ENCODE results near the gene ZSCAN21. TPM values are rescaled to one million over a fixed set of nuclear protein-coding genes. Genes with fewer than 3 reads are reported as not detected.

ZSCAN21 gene
- total and polyA plus RNA-seq, 4 donors: 10.3 to 27.7 (median 19.2) TPM

DNA sequence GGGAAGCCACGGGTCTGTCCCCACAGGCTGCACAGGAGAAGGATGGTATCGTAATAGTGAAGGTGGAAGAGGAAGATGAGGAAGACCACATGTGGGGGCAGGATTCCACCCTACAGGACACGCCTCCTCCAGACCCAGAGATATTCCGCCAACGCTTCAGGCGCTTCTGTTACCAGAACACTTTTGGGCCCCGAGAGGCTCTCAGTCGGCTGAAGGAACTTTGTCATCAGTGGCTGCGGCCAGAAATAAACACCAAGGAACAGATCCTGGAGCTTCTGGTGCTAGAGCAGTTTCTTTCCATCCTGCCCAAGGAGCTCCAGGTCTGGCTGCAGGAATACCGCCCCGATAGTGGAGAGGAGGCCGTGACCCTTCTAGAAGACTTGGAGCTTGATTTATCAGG, 26.0 kb upstream of the ZSCAN21 start:
- peaks cover 56% of the 10 kb centered on the region for H3K36me3 ChIP-seq (ENCODE audit: control insufficient read depth, insufficient read depth, low read length)
- H3K4me1 ChIP-seq (ENCODE audit: control insufficient read depth, insufficient read depth, low read length): no peaks in the 10 kb centered on the region
- DNase-seq (ENCODE audit: low read depth in 4 of 6, low spot score in 6 of 6): no peak
- no peak overlapping the region for H3K4me3 ChIP-seq (ENCODE audit: low read depth, low read length)
- WGBS (ENCODE audit: insufficient coverage): 97% methylated on average over 11 of the region's 12 CpGs
- no peaks in the 10 kb centered on the region for H3K27me3 ChIP-seq (ENCODE audit: control insufficient read depth, insufficient read depth, low read length)
- no peaks in the 10 kb centered on the region for H3K9me3 ChIP-seq (ENCODE audit: control insufficient read depth, insufficient read depth, low read length)
- H3K27ac ChIP-seq (ENCODE audit: low read depth, low read length): no peak overlapping the region

GRCh38 chr7:100024020-100024619, 25.5 kb upstream of the ZSCAN21 start:
- Histone ChIP-seq H3K9me3 (ENCODE audit: control insufficient read depth, insufficient read depth, low read length) (no peaks in the 10 kb centered on the region), H3K27me3 (ENCODE audit: control insufficient read depth, insufficient read depth, low read length) (no peaks in the 10 kb centered on the region), H3K4me3 (ENCODE audit: low read depth, low read length) (no peak overlapping the region), H3K4me1 (ENCODE audit: control insufficient read depth, insufficient read depth, low read length) (no peaks in the 10 kb centered on the region), H3K36me3 (ENCODE audit: control insufficient read depth, insufficient read depth, low read length) (peaks cover 62% of the 10 kb centered on the region), H3K27ac (ENCODE audit: low read depth, low read length) (no peak overlapping the region)
- DNase-seq (ENCODE audit: low read depth in 4 of 6, low spot score in 6 of 6): no peak
- 100% methylated on average over 2 of the region's 12 CpGs for WGBS (ENCODE audit: insufficient coverage)

DNA sequence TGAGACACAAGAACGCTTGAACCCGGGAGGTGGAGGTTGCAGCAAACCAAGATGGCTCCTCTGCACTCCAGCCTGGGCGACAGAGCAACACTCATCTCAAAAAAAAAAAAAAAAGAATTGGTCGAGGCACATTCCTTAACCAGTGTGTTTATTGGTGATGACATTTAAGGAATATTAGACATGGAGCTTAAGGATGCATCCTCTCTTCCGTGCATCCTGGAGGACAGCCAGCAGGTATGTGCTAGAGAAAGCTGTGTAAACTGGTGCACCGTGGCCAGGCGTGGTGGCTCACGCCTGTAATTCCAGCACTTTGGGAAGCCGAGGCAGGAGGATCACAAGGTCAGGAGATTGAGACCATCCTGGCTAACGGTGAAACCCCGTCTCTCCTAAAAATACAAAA, 22.4 kb upstream of the ZSCAN21 start:
- Histone ChIP-seq H3K9me3 (ENCODE audit: control insufficient read depth, insufficient read depth, low read length) (no peaks in the 10 kb centered on the region), H3K4me1 (ENCODE audit: control insufficient read depth, insufficient read depth, low read length) (no peaks in the 10 kb centered on the region), H3K27me3 (ENCODE audit: control insufficient read depth, insufficient read depth, low read length) (no peaks in the 10 kb centered on the region), H3K36me3 (ENCODE audit: control insufficient read depth, insufficient read depth, low read length) (peaks cover 79% of the 10 kb centered on the region), H3K4me3 (ENCODE audit: low read depth, low read length) (no peak overlapping the region), H3K27ac (ENCODE audit: low read depth, low read length) (no peak overlapping the region)
- 94% methylated on average over 10 of the region's 11 CpGs for WGBS (ENCODE audit: insufficient coverage)
- DNase-seq (ENCODE audit: low read depth in 4 of 6, low spot score in 6 of 6): no peak

DNA sequence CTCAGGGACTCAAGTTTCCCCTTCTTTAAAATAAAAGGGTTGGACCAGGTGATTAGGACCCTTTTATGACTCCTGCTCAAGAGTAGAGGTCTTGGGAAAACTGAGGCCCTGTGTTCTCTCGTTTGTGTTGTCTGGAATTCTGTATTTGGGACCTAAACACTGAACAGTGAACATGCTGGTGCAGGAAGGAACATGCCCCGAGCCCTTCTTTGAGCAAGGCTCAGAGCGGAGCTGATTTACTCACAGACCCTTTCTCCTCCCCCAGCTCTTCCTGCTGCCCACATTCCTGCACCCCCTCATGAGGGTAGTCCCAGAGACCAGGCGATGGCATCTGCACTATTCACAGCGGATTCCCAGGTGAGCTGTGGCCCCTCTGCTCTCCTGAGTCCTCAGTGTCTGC, 20.0 kb upstream of the ZSCAN21 start:
- DNase-seq (ENCODE audit: low read depth in 4 of 6, low spot score in 6 of 6): no peak

DNA sequence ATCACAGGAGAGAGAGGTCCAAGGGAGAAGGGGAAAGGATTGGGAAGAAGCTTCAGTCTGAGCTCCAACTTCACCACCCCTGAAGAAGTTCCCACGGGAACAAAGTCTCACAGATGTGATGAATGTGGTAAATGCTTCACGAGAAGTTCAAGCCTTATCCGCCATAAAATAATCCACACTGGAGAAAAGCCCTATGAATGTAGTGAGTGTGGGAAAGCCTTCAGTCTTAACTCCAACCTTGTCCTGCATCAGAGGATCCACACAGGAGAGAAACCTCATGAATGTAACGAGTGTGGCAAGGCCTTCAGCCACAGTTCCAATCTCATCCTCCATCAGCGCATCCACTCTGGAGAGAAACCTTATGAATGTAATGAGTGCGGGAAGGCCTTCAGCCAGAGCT, 16.0 kb upstream of the ZSCAN21 start:
- peaks cover 73% of the 10 kb centered on the region for H3K36me3 ChIP-seq (ENCODE audit: control insufficient read depth, insufficient read depth, low read length)
- DNase-seq (ENCODE audit: low read depth in 4 of 6, low spot score in 6 of 6): no peak
- no peaks in the 10 kb centered on the region for H3K9me3 ChIP-seq (ENCODE audit: control insufficient read depth, insufficient read depth, low read length)
- 80% methylated on average over 1 of the region's 6 CpGs for WGBS (ENCODE audit: insufficient coverage)
- H3K4me1 ChIP-seq (ENCODE audit: control insufficient read depth, insufficient read depth, low read length): no peaks in the 10 kb centered on the region
- no peak overlapping the region for H3K27ac ChIP-seq (ENCODE audit: low read depth, low read length)
- no peaks in the 10 kb centered on the region for H3K27me3 ChIP-seq (ENCODE audit: control insufficient read depth, insufficient read depth, low read length)
- no peak overlapping the region for H3K4me3 ChIP-seq (ENCODE audit: low read depth, low read length)

More for the DNA sequence above, 20.0 kb upstream of the ZSCAN21 start:
- Histone ChIP-seq H3K36me3 (ENCODE audit: control insufficient read depth, insufficient read depth, low read length) (peaks cover 79% of the 10 kb centered on the region), H3K4me3 (ENCODE audit: low read depth, low read length) (no peak overlapping the region), H3K9me3 (ENCODE audit: control insufficient read depth, insufficient read depth, low read length) (no peaks in the 10 kb centered on the region), H3K27me3 (ENCODE audit: control insufficient read depth, insufficient read depth, low read length) (no peaks in the 10 kb centered on the region), H3K27ac (ENCODE audit: low read depth, low read length) (no peak overlapping the region), H3K4me1 (ENCODE audit: control insufficient read depth, insufficient read depth, low read length) (no peaks in the 10 kb centered on the region)
- 85% methylated on average over 5 of the region's 5 CpGs for WGBS (ENCODE audit: insufficient coverage)

DNA sequence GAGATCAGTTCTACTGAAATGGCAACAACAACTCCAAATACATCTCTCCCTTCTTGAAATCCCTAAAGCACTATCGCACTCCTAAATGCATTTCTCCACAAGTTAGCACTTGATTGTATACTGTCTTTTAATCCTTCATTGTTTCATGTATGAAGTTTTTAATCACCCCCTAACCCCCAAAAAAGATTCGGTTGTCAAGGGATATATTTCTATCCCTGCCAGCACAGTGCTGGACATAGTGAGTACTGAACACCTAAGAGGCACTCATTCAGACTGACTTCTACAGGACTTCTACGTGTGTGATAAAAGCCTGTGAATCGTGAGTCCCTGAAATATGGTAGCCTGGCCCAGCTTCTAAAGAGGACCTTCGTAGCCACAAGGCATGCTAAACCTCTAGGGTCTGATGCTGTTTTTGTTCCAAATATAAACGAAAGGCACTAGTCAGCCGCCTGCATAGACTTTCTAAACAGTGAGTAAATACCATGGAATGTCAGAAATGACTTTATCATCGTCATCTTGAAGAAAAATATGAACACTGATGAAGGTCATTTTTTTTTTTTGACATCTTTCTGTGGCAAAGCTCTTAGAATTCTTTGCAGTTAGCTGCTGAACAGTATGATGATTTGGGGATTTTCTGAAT, 14.6 kb upstream of the ZSCAN21 start:
- no peak overlapping the region for H3K27ac ChIP-seq (ENCODE audit: low read depth, low read length)
- no peaks in the 10 kb centered on the region for H3K27me3 ChIP-seq (ENCODE audit: control insufficient read depth, insufficient read depth, low read length)
- H3K9me3 ChIP-seq (ENCODE audit: control insufficient read depth, insufficient read depth, low read length): no peaks in the 10 kb centered on the region
- no peaks in the 10 kb centered on the region for H3K4me1 ChIP-seq (ENCODE audit: control insufficient read depth, insufficient read depth, low read length)
- no peak overlapping the region for H3K4me3 ChIP-seq (ENCODE audit: low read depth, low read length)
- no peak for DNase-seq (ENCODE audit: low read depth in 4 of 6, low spot score in 6 of 6)
- H3K36me3 ChIP-seq (ENCODE audit: control insufficient read depth, insufficient read depth, low read length): peaks cover 60% of the 10 kb centered on the region
- 94% methylated on average over 5 of the region's 8 CpGs for WGBS (ENCODE audit: insufficient coverage)

DNA sequence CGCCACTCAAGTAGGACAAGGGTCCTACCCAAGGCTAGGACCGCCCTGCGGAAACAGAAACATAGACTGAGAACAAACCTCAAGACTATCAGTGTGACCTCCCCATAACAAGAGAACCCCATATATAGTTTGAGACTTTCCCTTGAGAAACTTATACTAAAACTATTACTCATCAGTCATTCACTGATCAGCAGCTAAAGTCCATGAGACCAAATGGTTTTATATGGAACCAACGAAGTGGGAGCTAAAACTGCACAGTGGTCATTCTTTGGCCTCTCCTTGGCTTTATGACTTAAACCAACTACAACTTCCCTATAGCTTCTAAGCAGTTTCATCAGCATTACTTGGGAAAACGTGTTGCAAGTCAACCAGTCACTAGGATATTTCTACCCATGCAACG, 13.7 kb upstream of the ZSCAN21 start:
- H3K9me3 ChIP-seq (ENCODE audit: control insufficient read depth, insufficient read depth, low read length): no peaks in the 10 kb centered on the region
- no peak overlapping the region for H3K4me3 ChIP-seq (ENCODE audit: low read depth, low read length)
- WGBS (ENCODE audit: insufficient coverage): 29% methylated on average over 1 of the region's 6 CpGs
- no peak for DNase-seq (ENCODE audit: low read depth in 4 of 6, low spot score in 6 of 6)
- H3K4me1 ChIP-seq (ENCODE audit: control insufficient read depth, insufficient read depth, low read length): no peaks in the 10 kb centered on the region
- H3K27ac ChIP-seq (ENCODE audit: low read depth, low read length): no peak overlapping the region
- H3K27me3 ChIP-seq (ENCODE audit: control insufficient read depth, insufficient read depth, low read length): no peaks in the 10 kb centered on the region
- H3K36me3 ChIP-seq (ENCODE audit: control insufficient read depth, insufficient read depth, low read length): peaks cover 54% of the 10 kb centered on the region

- Histone ChIP-seq H3K27me3 (ENCODE audit: control insufficient read depth, insufficient read depth, low read length) (no peaks in the 10 kb centered on the region), H3K36me3 (ENCODE audit: control insufficient read depth, insufficient read depth, low read length) (peaks cover 32% of the 10 kb centered on the region), H3K9me3 (ENCODE audit: control insufficient read depth, insufficient read depth, low read length) (no peaks in the 10 kb centered on the region), H3K4me1 (ENCODE audit: control insufficient read depth, insufficient read depth, low read length) (no peaks in the 10 kb centered on the region), H3K4me3 (ENCODE audit: low read depth, low read length) (no peak overlapping the region), H3K27ac (ENCODE audit: low read depth, low read length) (no peak overlapping the region)
- 95% methylated on average over 5 of the region's 7 CpGs for WGBS (ENCODE audit: insufficient coverage)
- DNase-seq (ENCODE audit: low read depth in 4 of 6, low spot score in 6 of 6): no peak
Observed at GRCh38 chr7:100038326-100038725, 11.2 kb upstream of the ZSCAN21 start.

DNA sequence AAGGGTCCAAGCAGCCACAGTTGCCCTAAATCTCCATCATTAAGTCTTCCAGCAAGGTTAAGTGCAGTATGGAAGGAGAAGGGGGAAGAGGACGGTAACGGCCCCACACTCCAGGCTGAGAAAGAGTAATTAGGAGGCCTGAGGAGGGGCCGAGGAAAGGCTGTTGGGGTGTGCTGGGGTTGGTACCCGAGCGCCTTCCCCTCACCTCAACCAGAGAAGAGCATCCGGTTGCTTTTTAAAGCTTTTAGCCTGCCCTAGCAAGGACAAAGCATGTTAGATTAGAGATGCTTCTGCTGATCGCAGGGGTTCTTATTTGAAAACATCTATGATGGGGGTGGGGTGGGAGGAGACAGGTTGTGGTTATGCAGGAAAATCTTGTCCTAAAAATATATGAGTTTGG, 9.0 kb upstream of the ZSCAN21 start:
- H3K4me3 ChIP-seq (ENCODE audit: low read depth, low read length): no peak overlapping the region
- H3K36me3 ChIP-seq (ENCODE audit: control insufficient read depth, insufficient read depth, low read length): peaks cover 17% of the 10 kb centered on the region
- no peak overlapping the region for H3K27ac ChIP-seq (ENCODE audit: low read depth, low read length)
- H3K4me1 ChIP-seq (ENCODE audit: control insufficient read depth, insufficient read depth, low read length): no peaks in the 10 kb centered on the region
- no peaks in the 10 kb centered on the region for H3K27me3 ChIP-seq (ENCODE audit: control insufficient read depth, insufficient read depth, low read length)
- WGBS (ENCODE audit: insufficient coverage): 86% methylated on average over 1 of the region's 7 CpGs
- H3K9me3 ChIP-seq (ENCODE audit: control insufficient read depth, insufficient read depth, low read length): no peaks in the 10 kb centered on the region
- DNase-seq (ENCODE audit: low read depth in 4 of 6, low spot score in 6 of 6): no peak

- Histone ChIP-seq H3K4me3 (ENCODE audit: low read depth, low read length) (no peak overlapping the region), H3K4me1 (ENCODE audit: control insufficient read depth, insufficient read depth, low read length) (no peaks in the 10 kb centered on the region), H3K27me3 (ENCODE audit: control insufficient read depth, insufficient read depth, low read length) (no peaks in the 10 kb centered on the region), H3K9me3 (ENCODE audit: control insufficient read depth, insufficient read depth, low read length) (no peaks in the 10 kb centered on the region), H3K36me3 (ENCODE audit: control insufficient read depth, insufficient read depth, low read length) (no peaks in the 10 kb centered on the region), H3K27ac (ENCODE audit: low read depth, low read length) (no peak overlapping the region)
- DNase-seq (ENCODE audit: low read depth in 4 of 6, low spot score in 6 of 6): no peak
- WGBS (ENCODE audit: insufficient coverage): 76% methylated on average over 5 of the region's 6 CpGs
Observed at GRCh38 chr7:100044718-100045117, 4.9 kb upstream of the ZSCAN21 start.

Data from spinal cord (tissue), 10 donors.